ENCODE measurements around the gene MTHFD2. TPM values are rescaled to one million over a fixed set of nuclear protein-coding genes. Genes with fewer than 3 reads are reported as not detected.

MTHFD2 gene
- total and polyA plus RNA-seq, 10 donors: 17.8 to 71.1 (median 39.8) TPM

DNA sequence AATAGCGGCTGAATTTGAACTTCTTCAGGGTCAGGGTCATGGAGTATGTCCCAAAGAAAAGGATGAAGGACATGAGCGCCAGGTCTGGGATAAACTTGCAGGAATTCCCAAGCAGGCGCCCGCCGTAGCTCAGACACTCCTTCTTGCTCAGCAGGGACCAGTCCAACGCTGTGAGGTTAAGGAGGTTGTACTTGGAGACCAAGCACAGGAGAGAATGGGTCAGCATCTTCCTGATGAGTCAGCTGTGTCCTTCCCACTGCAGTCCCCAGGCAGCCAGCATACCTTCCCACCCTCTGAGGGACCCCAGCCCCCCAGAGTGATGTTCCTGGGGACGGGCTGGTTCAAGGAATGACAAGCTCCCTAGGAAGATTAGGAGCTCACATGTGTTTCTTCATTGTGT lies 40.9 kb downstream of the MTHFD2 start:
- TF ChIP-seq POLR2AphosphoS5 (IDR thresholded peaks at IDR 0.05): no peak
- no peak for TF ChIP-seq CTCF (IDR thresholded peaks at IDR 0.05 in 8 of 11, conservative IDR thresholded peaks at IDR 0.05 in 3 of 11)
- no peak for TF ChIP-seq POLR2A (IDR thresholded peaks at IDR 0.05)
- H3K27me3 ChIP-seq (replicated peaks in 1 of 7): no peaks in the 10 kb centered on the region
- intact Hi-C loops (cut with DNase I; ENCODE audit: low total_unique reads): no loop called here
- H3K4me3 ChIP-seq: no peak overlapping the region
- no peak overlapping the region for H3K27ac ChIP-seq
- H3K9me3 ChIP-seq: no peaks in the 10 kb centered on the region
- 74 to 93% (median 83%) methylated on average over 7 of the region's 7 CpGs for WGBS, 5 donors
- peaks cover 0 to 5% (median 0%) of the 10 kb centered on the region in 6 donors for H3K36me3 ChIP-seq
- peak; percentile 44 for DNase-seq
- no peaks in the 10 kb centered on the region for H3K4me1 ChIP-seq

- WGBS, 5 donors: 86 to 91% (median 88%) methylated on average over 7 of the region's 7 CpGs
- Histone ChIP-seq H3K27me3 (replicated peaks in 1 of 7) (no peaks in the 10 kb centered on the region), H3K27ac (no peak overlapping the region), H3K9me3 (no peaks in the 10 kb centered on the region), H3K4me3 (no peak overlapping the region), H3K36me3 (peaks cover 0 to 8% (median 0%) of the 10 kb centered on the region in 6 donors), H3K4me1 (no peaks in the 10 kb centered on the region)
- peak; percentile 6 for DNase-seq
- intact Hi-C loops (cut with DNase I; ENCODE audit: low total_unique reads): no loop called here
- TF ChIP-seq POLR2AphosphoS5 (IDR thresholded peaks at IDR 0.05): no peak
- no peak for TF ChIP-seq POLR2A (IDR thresholded peaks at IDR 0.05)
- TF ChIP-seq CTCF (IDR thresholded peaks at IDR 0.05 in 8 of 11, conservative IDR thresholded peaks at IDR 0.05 in 3 of 11): no peak
These were observed 44.1 kb downstream of the MTHFD2 start for GRCh38 chr2:74242354-74243071.

GRCh38 chr2:74244286-74244685 lies 45.9 kb downstream of the MTHFD2 start:
- Histone ChIP-seq H3K4me1 (no peaks in the 10 kb centered on the region), H3K36me3 (peaks cover 0 to 8% (median 0%) of the 10 kb centered on the region in 6 donors), H3K4me3 (no peak overlapping the region), H3K27me3 (replicated peaks in 1 of 7) (no peaks in the 10 kb centered on the region), H3K9me3 (no peaks in the 10 kb centered on the region), H3K27ac (no peak overlapping the region)
- intact Hi-C loops (cut with DNase I; ENCODE audit: low total_unique reads): no loop called here
- TF ChIP-seq POLR2AphosphoS5 (IDR thresholded peaks at IDR 0.05): no peak
- TF ChIP-seq CTCF (IDR thresholded peaks at IDR 0.05 in 8 of 11, conservative IDR thresholded peaks at IDR 0.05 in 3 of 11): no peak
- TF ChIP-seq POLR2A (IDR thresholded peaks at IDR 0.05): no peak
- no peak for DNase-seq
- WGBS, 5 donors: 72 to 93% (median 79%) methylated on average over 3 of the region's 3 CpGs

GRCh38 chr2:74246496-74247195 lies 48.2 kb downstream of the MTHFD2 start:
- Histone ChIP-seq H3K36me3 (peaks cover 0 to 8% (median 0%) of the 10 kb centered on the region in 6 donors), H3K4me3 (no peak overlapping the region), H3K9me3 (no peaks in the 10 kb centered on the region), H3K27ac (no peak overlapping the region), H3K4me1 (peaks cover 0 to 8% (median 2%) of the 10 kb centered on the region in 6 donors), H3K27me3 (replicated peaks in 1 of 7) (no peaks in the 10 kb centered on the region)
- intact Hi-C loops (cut with DNase I; ENCODE audit: low total_unique reads): no loop called here
- WGBS, 5 donors: 88 to 92% (median 89%) methylated on average over 14 of the region's 14 CpGs
- TF ChIP-seq CTCF (IDR thresholded peaks at IDR 0.05 in 8 of 11, conservative IDR thresholded peaks at IDR 0.05 in 3 of 11): no peak
- TF ChIP-seq POLR2AphosphoS5 (IDR thresholded peaks at IDR 0.05): no peak
- no peak for TF ChIP-seq POLR2A (IDR thresholded peaks at IDR 0.05)
- no peak for DNase-seq
